ENCODE results near the gene ARHGAP20. TPM values are rescaled to one million over a fixed set of nuclear protein-coding genes. Genes with fewer than 3 reads are reported as not detected.

ARHGAP20 gene
- total RNA-seq, 1 experiment from 2014 or later = not detected

- Histone ChIP-seq H3K27me3 (no peaks in the 10 kb centered on the region), H3K36me3 (no peaks in the 10 kb centered on the region), H3K4me1 (no peaks in the 10 kb centered on the region), H3K9me3 (replicated peaks) (no peaks in the 10 kb centered on the region), H3K4me3 (no peak overlapping the region), H3K27ac (no peak overlapping the region)
- DNase-seq = no peak
These were observed 23.4 kb upstream of the ARHGAP20 start for GRCh38 chr11:110735455-110736170.

GRCh38 chr11:110734790-110735189, 22.6 kb upstream of the ARHGAP20 start:
- Histone ChIP-seq H3K9me3 (replicated peaks) (no peaks in the 10 kb centered on the region), H3K27me3 (no peaks in the 10 kb centered on the region), H3K4me3 (no peak overlapping the region), H3K36me3 (no peaks in the 10 kb centered on the region), H3K4me1 (no peaks in the 10 kb centered on the region), H3K27ac (no peak overlapping the region)
- no peak for DNase-seq

GRCh38 chr11:110730773-110731172, 18.5 kb upstream of the ARHGAP20 start:
- H3K4me1 ChIP-seq = no peaks in the 10 kb centered on the region
- no peak overlapping the region for H3K27ac ChIP-seq
- no peaks in the 10 kb centered on the region for H3K36me3 ChIP-seq
- no peak overlapping the region for H3K4me3 ChIP-seq
- H3K27me3 ChIP-seq = no peaks in the 10 kb centered on the region
- no peak for DNase-seq
- no peaks in the 10 kb centered on the region for H3K9me3 ChIP-seq (replicated peaks)

- H3K4me1 ChIP-seq = no peaks in the 10 kb centered on the region
- H3K36me3 ChIP-seq = no peaks in the 10 kb centered on the region
- no peak for DNase-seq
- no peak overlapping the region for H3K27ac ChIP-seq
- no peaks in the 10 kb centered on the region for H3K9me3 ChIP-seq (replicated peaks)
- H3K27me3 ChIP-seq = no peaks in the 10 kb centered on the region
- no peak overlapping the region for H3K4me3 ChIP-seq
These were observed 16.6 kb upstream of the ARHGAP20 start for GRCh38 chr11:110728883-110729282.

- no peaks in the 10 kb centered on the region for H3K27me3 ChIP-seq
- H3K4me1 ChIP-seq = no peaks in the 10 kb centered on the region
- no peaks in the 10 kb centered on the region for H3K36me3 ChIP-seq
- no peaks in the 10 kb centered on the region for H3K9me3 ChIP-seq (replicated peaks)
- DNase-seq = no peak
- no peak overlapping the region for H3K27ac ChIP-seq
- no peak overlapping the region for H3K4me3 ChIP-seq
These were observed 16.2 kb upstream of the ARHGAP20 start for GRCh38 chr11:110728476-110728875.

GRCh38 chr11:110724358-110724757, 12.1 kb upstream of the ARHGAP20 start:
- Histone ChIP-seq H3K4me1 (no peaks in the 10 kb centered on the region), H3K9me3 (replicated peaks) (no peaks in the 10 kb centered on the region), H3K4me3 (no peak overlapping the region), H3K27me3 (no peaks in the 10 kb centered on the region), H3K27ac (no peak overlapping the region), H3K36me3 (no peaks in the 10 kb centered on the region)
- no peak for DNase-seq

- no peaks in the 10 kb centered on the region for H3K27me3 ChIP-seq
- DNase-seq = no peak
- no peaks in the 10 kb centered on the region for H3K36me3 ChIP-seq
- H3K9me3 ChIP-seq (replicated peaks) = no peaks in the 10 kb centered on the region
- H3K27ac ChIP-seq = no peak overlapping the region
- no peak overlapping the region for H3K4me3 ChIP-seq
- H3K4me1 ChIP-seq = no peaks in the 10 kb centered on the region
These were observed 8.4 kb upstream of the ARHGAP20 start for GRCh38 chr11:110720431-110721275.

- H3K27me3 ChIP-seq = no peaks in the 10 kb centered on the region
- H3K27ac ChIP-seq = no peak overlapping the region
- no peaks in the 10 kb centered on the region for H3K4me1 ChIP-seq
- no peaks in the 10 kb centered on the region for H3K36me3 ChIP-seq
- DNase-seq = no peak
- H3K4me3 ChIP-seq = no peak overlapping the region
- no peaks in the 10 kb centered on the region for H3K9me3 ChIP-seq (replicated peaks)
These were observed 4.1 kb upstream of the ARHGAP20 start for GRCh38 chr11:110716361-110716760.

GRCh38 chr11:110715541-110715940, 3.3 kb upstream of the ARHGAP20 start:
- Histone ChIP-seq H3K9me3 (replicated peaks) (no peaks in the 10 kb centered on the region), H3K4me3 (no peak overlapping the region), H3K4me1 (no peaks in the 10 kb centered on the region), H3K27me3 (no peaks in the 10 kb centered on the region), H3K36me3 (no peaks in the 10 kb centered on the region), H3K27ac (no peak overlapping the region)
- no peak for DNase-seq

GRCh38 chr11:110713449-110713776, 1.2 kb upstream of the ARHGAP20 start:
- H3K9me3 ChIP-seq (replicated peaks) = no peaks in the 10 kb centered on the region
- H3K4me3 ChIP-seq = no peak overlapping the region
- H3K4me1 ChIP-seq = no peaks in the 10 kb centered on the region
- no peak for DNase-seq
- H3K36me3 ChIP-seq = no peaks in the 10 kb centered on the region
- H3K27me3 ChIP-seq = no peaks in the 10 kb centered on the region
- no peak overlapping the region for H3K27ac ChIP-seq

GRCh38 chr11:110712659-110713448, 617 bp upstream of the ARHGAP20 start:
- Histone ChIP-seq H3K36me3 (no peaks in the 10 kb centered on the region), H3K27ac (no peak overlapping the region), H3K9me3 (replicated peaks) (no peaks in the 10 kb centered on the region), H3K27me3 (no peaks in the 10 kb centered on the region), H3K4me3 (no peak overlapping the region), H3K4me1 (no peaks in the 10 kb centered on the region)
- no peak for DNase-seq

GRCh38 chr11:110711448-110711775, 825 bp downstream of the ARHGAP20 start:
- DNase-seq = no peak
- Histone ChIP-seq H3K36me3 (no peaks in the 10 kb centered on the region), H3K4me3 (no peak overlapping the region), H3K4me1 (no peaks in the 10 kb centered on the region), H3K27ac (no peak overlapping the region), H3K9me3 (replicated peaks) (no peaks in the 10 kb centered on the region), H3K27me3 (no peaks in the 10 kb centered on the region)

GRCh38 chr11:110710628-110711381, 1.4 kb downstream of the ARHGAP20 start:
- no peak overlapping the region for H3K4me3 ChIP-seq
- no peaks in the 10 kb centered on the region for H3K9me3 ChIP-seq (replicated peaks)
- no peaks in the 10 kb centered on the region for H3K36me3 ChIP-seq
- no peak for DNase-seq
- H3K27me3 ChIP-seq = no peaks in the 10 kb centered on the region
- no peaks in the 10 kb centered on the region for H3K4me1 ChIP-seq
- H3K27ac ChIP-seq = no peak overlapping the region

- Histone ChIP-seq H3K36me3 (no peaks in the 10 kb centered on the region), H3K27me3 (no peaks in the 10 kb centered on the region), H3K27ac (no peak overlapping the region), H3K9me3 (replicated peaks) (no peaks in the 10 kb centered on the region), H3K4me3 (no peak overlapping the region), H3K4me1 (no peaks in the 10 kb centered on the region)
- no peak for DNase-seq
These were observed 7.9 kb downstream of the ARHGAP20 start for GRCh38 chr11:110704210-110704864.
